Placental pericyte (primary cell): ENCODE results near the gene POFUT2. TPM values are rescaled to one million over a fixed set of nuclear protein-coding genes. Genes with fewer than 3 reads are reported as not detected.

ENCODE experiments used
- total RNA-seq: library from RNA; depleted of rRNA; stranded (reverse); fragments of >200 nt; gene quantifications from 2 replicates; pipeline ENCODE4 v1.2.3, GENCODE V29; 2012

Gene POFUT2
- total RNA-seq = 42.9 and 54.7 TPM in 2 replicates

GRCh38 chr21:45287438-45288391 is at the start of gene POFUT2:
Gene POFUT2 (minus strand): TSS chr21:45287895. CDS start chr21:45287871, 24 bp downstream.

Other genes with a start within 250 kb of the POFUT2 start
- 32.1 and 42.7 TPM in 2 replicates for gene ADARB1, start 213.3 kb downstream of the POFUT2 start, total RNA-seq
- 41.1 and 120 TPM in 2 replicates for gene COL18A1, start 117.3 kb upstream of the POFUT2 start, total RNA-seq